Adipocyte (in vitro differentiated cells): ENCODE results near the gene MARCHF5.
"Not testable (repeated sequence)": the region's sequence is repeated elsewhere in the genome, so short reads cannot be mapped to it uniquely, and the experiment has no call there.

Experiments used
- DNase-seq: peaks from one replicate; pipeline ENCODE4 v3.0.0-alpha.2; 2015; ENCODE audit warnings: low read depth
- H3K27me3 ChIP-seq: replicated peaks from 2 replicates; pipeline ENCODE4 v1.7.0; 2013; ENCODE audit warnings: mild to moderate bottlenecking, low read length, moderate library complexity; ENCODE audit not compliant: control insufficient read depth, insufficient read depth
- H3K36me3 ChIP-seq: 2 replicates; pipeline ENCODE4 v1.7.0; 2013; ENCODE audit warnings: low read length, mild to moderate bottlenecking, moderate library complexity; ENCODE audit not compliant: control insufficient read depth, insufficient read depth, severe bottlenecking
- H3K4me1 ChIP-seq: 2 replicates; pipeline ENCODE4 v1.7.0; 2013; ENCODE audit warnings: mild to moderate bottlenecking, low read length, moderate library complexity; ENCODE audit not compliant: control insufficient read depth, insufficient read depth
- H3K4me3 ChIP-seq: 2 replicates; pipeline ENCODE4 v1.7.0; 2013; ENCODE audit warnings: mild to moderate bottlenecking, low read length, moderate library complexity
- H3K9ac ChIP-seq: 2 replicates; pipeline ENCODE4 v1.7.0; 2013; ENCODE audit warnings: mild to moderate bottlenecking, low read length, moderate library complexity
- H3K9me3 ChIP-seq: 2 replicates; pipeline ENCODE4 v1.7.0; 2013; ENCODE audit warnings: mild to moderate bottlenecking, low read length, moderate library complexity; ENCODE audit not compliant: control insufficient read depth

Gene MARCHF5

DNA sequence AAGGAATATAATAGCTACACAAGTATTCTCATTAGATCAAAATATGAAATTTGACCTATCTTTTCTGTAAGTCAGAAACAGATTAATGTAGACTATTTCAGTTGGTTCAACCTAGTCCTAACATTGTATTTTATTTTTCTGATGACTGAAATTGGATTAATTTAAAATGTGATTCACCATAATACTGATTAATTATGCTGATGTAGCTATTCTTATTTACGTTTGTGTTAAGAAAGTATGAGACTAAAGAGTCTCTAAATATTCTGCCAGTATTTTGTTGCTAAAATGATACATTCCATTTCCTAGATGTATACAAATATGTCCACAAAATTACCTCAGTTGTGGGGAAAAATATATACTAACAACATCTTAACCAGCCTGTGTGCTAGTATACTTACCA is 18.3 kb downstream of the MARCHF5 start:
- Histone ChIP-seq H3K27me3 (no peaks in the 10 kb centered on the region), H3K36me3 (peaks cover 23% of the 10 kb centered on the region), H3K4me1 (no peaks in the 10 kb centered on the region), H3K4me3 (no peak overlapping the region), H3K9ac (no peak overlapping the region), H3K9me3 (no peaks in the 10 kb centered on the region)
- no peak for DNase-seq

DNA sequence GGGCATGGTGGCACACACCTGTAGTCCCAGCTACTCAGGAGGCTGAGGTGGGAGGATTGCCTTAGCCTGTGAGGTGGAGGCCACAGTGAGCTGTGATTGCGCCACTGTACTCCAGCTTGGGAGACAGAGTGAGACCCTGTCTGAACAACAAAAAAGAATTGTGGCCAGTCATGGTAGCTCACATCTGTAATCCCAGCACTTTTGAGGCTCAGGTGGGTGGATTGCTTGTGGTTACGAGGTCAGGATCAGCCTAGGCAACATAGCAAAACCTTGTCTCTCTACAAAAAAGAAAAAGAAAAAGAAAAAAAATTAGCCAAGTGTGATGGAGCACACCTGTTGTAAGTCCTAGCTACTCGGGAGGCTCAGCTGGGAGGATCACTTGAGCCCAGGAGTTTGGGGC is 22.8 kb downstream of the MARCHF5 start:
- H3K36me3 ChIP-seq: peaks cover 26% of the 10 kb centered on the region
- no peak overlapping the region for H3K4me3 ChIP-seq
- H3K4me1 ChIP-seq: no peaks in the 10 kb centered on the region
- H3K9me3 ChIP-seq: no peaks in the 10 kb centered on the region
- no peaks in the 10 kb centered on the region for H3K27me3 ChIP-seq
- no peak for DNase-seq
- no peak overlapping the region for H3K9ac ChIP-seq

DNA sequence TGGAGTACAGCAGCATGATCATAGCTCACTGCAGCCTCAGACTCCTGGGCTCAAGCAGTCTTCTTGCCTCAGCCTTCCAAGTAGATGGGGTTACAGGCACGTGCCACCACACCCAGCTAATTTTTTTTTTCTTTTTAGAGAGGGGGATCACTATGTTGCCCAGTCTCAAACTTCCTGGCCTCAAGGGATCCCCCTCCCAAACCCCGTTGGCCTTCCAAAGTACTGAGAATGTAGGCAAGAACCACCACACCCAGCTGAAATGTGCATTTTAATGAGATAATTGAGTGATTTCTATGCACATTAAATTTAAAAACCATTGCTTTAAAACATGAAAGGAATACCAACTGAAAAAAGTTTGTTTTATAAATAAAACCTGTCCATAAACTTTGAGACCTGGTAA is 25.6 kb downstream of the MARCHF5 start:
- H3K27me3 ChIP-seq: no peaks in the 10 kb centered on the region
- no peak overlapping the region for H3K9ac ChIP-seq
- DNase-seq: no peak
- H3K9me3 ChIP-seq: no peaks in the 10 kb centered on the region
- H3K4me3 ChIP-seq: no peak overlapping the region
- H3K4me1 ChIP-seq: no peaks in the 10 kb centered on the region
- peaks cover 21% of the 10 kb centered on the region for H3K36me3 ChIP-seq

DNA sequence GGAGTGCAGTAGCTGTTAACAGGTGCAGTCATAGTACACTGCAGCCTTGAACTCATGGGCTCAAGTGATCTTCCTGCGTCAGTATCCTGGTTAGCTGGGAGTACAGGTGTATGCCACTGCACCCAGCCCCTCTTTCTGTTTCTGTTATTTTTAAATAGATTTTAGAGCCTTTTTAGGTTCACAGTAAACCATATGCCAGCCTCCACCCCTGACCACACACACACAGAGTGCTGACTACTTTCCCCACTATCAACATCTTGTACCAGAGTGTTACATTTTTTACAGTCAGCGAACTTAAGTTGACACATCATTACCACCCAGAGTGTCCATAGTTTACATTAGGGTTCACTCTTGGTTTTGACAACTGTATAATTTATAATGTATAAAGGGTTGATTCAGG is 32.1 kb downstream of the MARCHF5 start:
- no peak overlapping the region for H3K4me3 ChIP-seq
- no peaks in the 10 kb centered on the region for H3K9me3 ChIP-seq
- H3K36me3 ChIP-seq: peaks cover 16% of the 10 kb centered on the region
- no peak overlapping the region for H3K9ac ChIP-seq
- no peaks in the 10 kb centered on the region for H3K27me3 ChIP-seq
- peaks cover 8% of the 10 kb centered on the region for H3K4me1 ChIP-seq
- DNase-seq: no peak

DNA sequence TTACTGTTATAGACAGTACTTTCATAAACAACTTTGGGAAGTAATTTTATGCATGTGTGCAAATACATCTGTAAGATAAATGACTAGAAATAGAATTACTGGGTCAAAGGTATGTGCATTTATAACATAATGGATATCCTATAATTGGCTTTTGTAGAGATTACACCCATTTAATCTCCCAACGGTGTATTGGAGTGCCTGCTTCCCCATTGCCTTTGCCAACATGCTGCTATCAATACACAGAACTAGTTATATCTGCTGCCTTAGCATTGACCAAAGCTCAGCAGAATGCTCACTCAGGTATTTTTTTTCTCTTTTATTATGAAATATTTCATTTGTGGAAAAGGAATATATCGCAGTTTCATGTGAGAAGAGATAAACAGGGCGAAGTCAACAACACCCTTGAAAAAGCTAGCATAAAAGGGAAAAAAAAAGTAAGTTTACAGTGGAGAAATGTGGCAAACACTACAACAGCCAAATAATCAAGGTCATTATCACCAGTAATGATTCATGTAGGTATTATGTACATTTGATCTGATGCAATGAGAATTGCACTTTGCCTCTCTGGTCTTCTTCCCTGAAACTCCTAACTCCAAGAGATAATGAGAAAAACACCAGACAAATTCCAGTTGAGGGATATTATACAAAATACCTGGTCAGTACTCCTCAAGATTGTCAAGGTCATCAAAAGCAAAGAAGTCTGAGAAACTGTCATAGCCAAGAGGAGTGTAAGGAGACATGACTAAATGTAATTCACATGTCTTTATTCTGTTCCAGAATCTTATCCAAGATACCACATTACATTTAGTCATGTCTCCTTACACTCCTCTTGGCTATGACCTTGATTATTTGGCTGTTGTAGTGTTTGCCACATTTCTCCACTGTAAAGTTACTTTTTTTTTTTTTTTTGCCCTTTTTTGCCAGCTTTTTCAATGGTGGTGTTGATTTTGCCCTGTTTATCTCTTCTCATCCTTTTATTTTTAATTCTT is 36.8 kb downstream of the MARCHF5 start:
- Histone ChIP-seq H3K4me3 (no peak overlapping the region), H3K27me3 (no peaks in the 10 kb centered on the region)
- no peak for DNase-seq

DNA sequence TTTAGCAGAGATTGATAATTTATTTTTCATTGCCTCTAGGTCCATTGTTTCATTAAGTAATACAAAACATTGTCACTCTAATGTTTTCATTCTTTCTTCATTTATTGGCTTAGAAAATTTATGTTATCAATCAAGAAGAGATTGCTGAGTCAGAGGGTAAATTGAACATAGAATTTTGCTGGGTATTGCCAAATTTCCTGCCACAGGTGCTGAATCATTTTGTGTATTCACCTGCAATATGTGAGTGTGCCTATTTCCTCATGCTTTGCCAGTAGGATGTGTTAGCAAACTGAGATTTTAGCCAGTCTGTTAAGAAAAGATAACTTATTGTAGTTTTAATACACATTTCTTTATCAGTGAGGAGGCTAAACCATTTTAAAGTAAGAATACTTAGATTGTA is 38.0 kb downstream of the MARCHF5 start:
- DNase-seq: no peak
- H3K9me3 ChIP-seq: no peaks in the 10 kb centered on the region
- H3K36me3 ChIP-seq: peaks cover 5% of the 10 kb centered on the region
- H3K9ac ChIP-seq: no peak overlapping the region
- no peak overlapping the region for H3K4me3 ChIP-seq
- peaks cover 11% of the 10 kb centered on the region for H3K4me1 ChIP-seq
- no peaks in the 10 kb centered on the region for H3K27me3 ChIP-seq

More for the DNA sequence above, 36.8 kb downstream of the MARCHF5 start:
- Histone ChIP-seq H3K9me3 (no peaks in the 10 kb centered on the region), H3K9ac (no peak overlapping the region), H3K4me1 (peaks cover 11% of the 10 kb centered on the region), H3K36me3 (peaks cover 10% of the 10 kb centered on the region)

DNA sequence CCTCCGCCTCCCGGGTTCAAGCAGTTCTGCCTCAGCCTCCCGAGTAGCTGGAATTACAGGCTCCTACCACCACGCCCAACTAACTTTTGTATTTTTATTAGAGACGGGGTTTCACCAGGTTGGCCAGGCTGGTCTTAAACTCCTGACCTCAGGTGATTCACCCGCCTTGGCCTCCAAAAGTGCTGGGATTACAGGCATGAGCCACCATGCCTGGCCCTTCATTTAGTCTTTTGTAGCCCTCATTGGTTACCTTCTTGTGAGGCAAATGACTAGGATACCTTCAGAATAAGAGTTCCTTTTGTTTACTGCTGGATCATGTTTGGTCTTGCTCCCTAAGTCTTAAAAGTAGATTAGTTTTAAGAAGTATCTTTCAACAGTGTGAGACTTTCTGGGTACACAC is 39.0 kb downstream of the MARCHF5 start:
- H3K4me3 ChIP-seq, H3K9ac ChIP-seq, DNase-seq, H3K27me3 ChIP-seq, H3K36me3 ChIP-seq, H3K9me3 ChIP-seq: not testable (repeated sequence)
- peaks cover 11% of the 10 kb centered on the region for H3K4me1 ChIP-seq

DNA sequence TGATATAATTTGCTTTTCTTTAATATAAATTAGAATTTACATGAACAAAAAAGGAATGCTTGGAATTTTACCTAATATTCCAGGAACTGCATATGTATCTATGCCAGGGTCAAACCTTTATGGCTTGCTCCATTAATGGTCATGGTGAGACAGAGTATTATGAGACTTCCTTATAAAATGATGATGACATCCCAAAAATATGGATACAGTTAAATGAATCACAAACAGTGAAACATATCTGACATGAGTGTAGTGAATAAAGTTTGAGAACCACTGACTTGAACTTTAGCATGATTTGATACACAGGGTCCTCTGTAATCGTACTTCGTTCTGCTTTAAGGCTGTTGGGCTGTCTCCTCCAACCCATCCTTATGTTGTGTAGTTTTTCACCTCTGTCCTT is 51.8 kb downstream of the MARCHF5 start:
- no peak overlapping the region for H3K4me3 ChIP-seq
- H3K36me3 ChIP-seq: peaks cover 31% of the 10 kb centered on the region
- H3K4me1 ChIP-seq: no peaks in the 10 kb centered on the region
- H3K27me3 ChIP-seq: no peaks in the 10 kb centered on the region
- H3K9ac ChIP-seq: no peak overlapping the region
- H3K9me3 ChIP-seq: no peaks in the 10 kb centered on the region
- peak; percentile 16 for DNase-seq

DNA sequence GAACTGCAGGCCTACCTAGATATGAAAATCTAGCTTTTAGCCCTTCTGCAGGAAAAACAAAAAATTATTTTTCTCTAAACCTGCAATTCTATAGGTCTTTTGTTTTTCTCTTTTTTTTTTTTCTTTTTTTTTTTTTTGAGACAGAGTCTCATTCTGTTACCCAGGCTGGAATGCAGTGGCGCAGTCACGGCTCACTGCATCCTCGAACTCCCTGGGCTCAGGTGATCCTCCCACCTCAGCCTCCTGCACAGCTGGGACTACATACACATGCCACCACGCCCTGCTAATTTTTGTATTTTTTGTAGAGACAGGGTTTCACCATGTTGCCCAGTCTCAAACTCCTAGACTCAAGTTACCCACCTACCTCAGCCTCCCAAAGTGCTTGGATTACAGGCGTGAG is 54.6 kb downstream of the MARCHF5 start:
- H3K4me3 ChIP-seq, H3K4me1 ChIP-seq, H3K27me3 ChIP-seq, H3K9ac ChIP-seq, H3K9me3 ChIP-seq, DNase-seq: not testable (repeated sequence)
- H3K36me3 ChIP-seq: peaks cover 51% of the 10 kb centered on the region

DNA sequence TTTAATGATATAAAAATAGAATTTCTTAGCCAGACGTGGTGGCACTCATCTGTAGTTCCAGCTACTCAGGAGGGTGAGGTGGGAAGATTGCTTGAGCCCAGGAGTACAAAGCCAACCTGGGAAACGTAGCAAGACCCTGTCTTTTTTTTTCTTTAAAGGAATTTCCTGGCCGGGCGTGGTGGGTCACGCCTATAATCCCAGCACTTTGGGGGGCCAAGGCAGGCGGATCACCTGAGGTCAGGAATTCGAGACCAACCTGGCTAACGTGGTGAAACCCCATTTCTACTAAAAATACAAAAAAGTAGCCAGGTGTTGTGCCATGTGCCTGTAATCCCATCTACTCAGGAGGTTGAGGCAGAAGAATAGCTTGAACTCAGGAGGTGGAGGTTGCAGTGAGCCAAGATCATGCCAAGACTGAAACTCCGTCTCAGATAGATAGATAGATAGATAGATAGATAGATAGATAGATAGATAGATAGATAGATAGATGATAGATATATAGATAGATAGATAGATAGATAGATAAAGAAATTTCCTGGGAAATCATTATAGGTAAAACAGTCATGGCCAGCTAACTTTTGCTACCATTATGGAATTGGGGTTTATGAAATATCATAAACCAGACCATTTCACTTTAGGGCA is 56.2 kb downstream of the MARCHF5 start:
- not testable (repeated sequence) for DNase-seq, H3K9me3 ChIP-seq, H3K4me3 ChIP-seq, H3K4me1 ChIP-seq, H3K27me3 ChIP-seq, H3K9ac ChIP-seq
- peaks cover 59% of the 10 kb centered on the region for H3K36me3 ChIP-seq

DNA sequence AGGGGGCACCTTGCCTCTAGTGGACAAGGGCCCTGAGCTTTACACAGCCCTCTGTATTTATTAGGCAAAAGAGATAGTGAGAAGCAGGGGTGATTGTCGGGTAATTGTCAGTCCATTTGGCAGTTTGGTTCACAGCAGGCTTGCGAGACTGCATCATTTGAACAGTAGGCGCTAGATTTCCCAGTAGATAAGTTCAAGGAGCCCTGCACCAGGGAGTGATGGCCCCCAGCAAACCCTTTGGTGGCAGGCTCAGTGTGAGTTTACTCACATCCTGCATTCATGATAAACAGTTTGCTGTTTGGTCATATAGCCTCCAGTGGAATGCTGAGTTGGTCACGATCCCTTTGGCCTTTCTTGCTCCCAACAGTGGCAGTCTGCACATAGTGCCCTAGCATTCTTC is 59.4 kb downstream of the MARCHF5 start:
- Histone ChIP-seq H3K4me1 (no peaks in the 10 kb centered on the region), H3K27me3 (no peaks in the 10 kb centered on the region), H3K9me3 (no peaks in the 10 kb centered on the region), H3K4me3 (no peak overlapping the region), H3K9ac (no peak overlapping the region), H3K36me3 (peaks cover 33% of the 10 kb centered on the region)
- DNase-seq: no peak
